WTC11 (cell line): Measurements from ENCODE around the gene PRICKLE1. TPM values are rescaled to one million over a fixed set of nuclear protein-coding genes. Genes with fewer than 3 reads are reported as not detected.

Experiments
- ATAC-seq: fragments of 200-7000 bp; cut with Tn5 transposase; 2 replicates; pipeline ENCODE4 v1.10.0; 2021; ENCODE audit warnings: mild to moderate bottlenecking, moderate library complexity
- CTCF ChIA-PET: fragments of 300-600 bp; sonication (Branson Sonifier 250); formaldehyde crosslinking; loops from one replicate; lab custom pipeline; 2021; ENCODE audit warnings: antibody characterized with exemption; lab: Charles Lee
- POLR2A ChIA-PET: fragments of 350-600 bp; sonication (Branson Sonifier 250); formaldehyde crosslinking; loops from one replicate; lab custom pipeline; 2021; ENCODE audit warnings: antibody characterized with exemption; lab: Charles Lee
- DNase-seq: peaks from one replicate; pipeline ENCODE4 v3.0.0; 2021; ENCODE audit warnings: low spot score
- H3K27ac Mint-ChIP-seq: 2 replicates; pipeline ENCODE4 v1.8.0; 2021; ENCODE audit warnings: mixed read lengths
- H3K27me3 Mint-ChIP-seq: 2 replicates; pipeline ENCODE4 v1.8.0; 2021; ENCODE audit warnings: low read depth, mild to moderate bottlenecking, moderate library complexity, mixed read lengths
- H3K36me3 Mint-ChIP-seq: 2 replicates; pipeline ENCODE4 v1.8.0; 2021; ENCODE audit warnings: mixed read lengths
- H3K4me1 Mint-ChIP-seq: 2 replicates; pipeline ENCODE4 v1.8.0; 2022; ENCODE audit warnings: mixed read lengths
- H3K4me3 Mint-ChIP-seq: 2 replicates; pipeline ENCODE4 v1.8.0; 2021; ENCODE audit warnings: mild to moderate bottlenecking, moderate library complexity, mixed read lengths
- H3K9me3 Mint-ChIP-seq: 2 replicates; pipeline ENCODE4 v1.8.0; 2021; ENCODE audit warnings: mixed read lengths
- CREM ChIP-seq: sonication (generic); formaldehyde crosslinking; IDR thresholded peaks from 2 replicates; pipeline ENCODE4 v1.8.1; 2022; ENCODE audit warnings: mild to moderate bottlenecking, missing genetic modification reagents, moderate library complexity
- E2F4 ChIP-seq: sonication (generic); formaldehyde crosslinking; IDR thresholded peaks from 2 replicates; pipeline ENCODE4 v1.8.1; 2022; ENCODE audit warnings: low read depth, mild to moderate bottlenecking, moderate library complexity, missing genetic modification reagents, borderline replicate concordance
- E2F5 ChIP-seq: sonication (generic); formaldehyde crosslinking; IDR thresholded peaks from 2 replicates; pipeline ENCODE4 v1.8.1; 2022; ENCODE audit warnings: mild to moderate bottlenecking, moderate library complexity, missing genetic modification reagents
- ELF4 ChIP-seq: sonication (generic); formaldehyde crosslinking; IDR thresholded peaks from 2 replicates; pipeline ENCODE4 v1.8.1; 2022; ENCODE audit warnings: low read depth, mild to moderate bottlenecking, moderate library complexity, missing genetic modification reagents
- FOXJ3 ChIP-seq: sonication (generic); formaldehyde crosslinking; IDR thresholded peaks from 2 replicates; pipeline ENCODE4 v1.9.0; 2021; ENCODE audit warnings: missing genetic modification reagents, mild to moderate bottlenecking, borderline replicate concordance
- GABPB1 ChIP-seq: sonication (generic); formaldehyde crosslinking; IDR thresholded peaks from 2 replicates; pipeline ENCODE4 v1.8.1; 2023; ENCODE audit warnings: mild to moderate bottlenecking, missing genetic modification reagents
- JUN ChIP-seq: sonication (generic); formaldehyde crosslinking; IDR thresholded peaks from 2 replicates; pipeline ENCODE4 v1.8.0; 2023; ENCODE audit warnings: mild to moderate bottlenecking, missing genetic modification reagents
- NFYB ChIP-seq: sonication (generic); formaldehyde crosslinking; conservative IDR thresholded peaks from 2 replicates; pipeline ENCODE4 v1.8.0; 2022; ENCODE audit warnings: low read depth, missing genetic modification reagents
- NR3C1 ChIP-seq: sonication (generic); formaldehyde crosslinking; conservative IDR thresholded peaks from 2 replicates; pipeline ENCODE4 v1.8.1; 2023; ENCODE audit warnings: low read depth, mild to moderate bottlenecking, missing genetic modification reagents
- RORB ChIP-seq: fragments of 250-450 bp; sonication (Bioruptor Pico); IDR thresholded peaks from 2 replicates; pipeline ENCODE4 v1.9.0; 2021; ENCODE audit warnings: mild to moderate bottlenecking
- TEAD4 ChIP-seq: sonication (generic); formaldehyde crosslinking; IDR thresholded peaks from 2 replicates; pipeline ENCODE4 v1.8.0; 2022; ENCODE audit warnings: mild to moderate bottlenecking, missing genetic modification reagents
- ZBTB43 ChIP-seq: sonication (generic); formaldehyde crosslinking; IDR thresholded peaks from 2 replicates; pipeline ENCODE4 v1.8.1; 2023; ENCODE audit warnings: mild to moderate bottlenecking, missing genetic modification reagents
- ZNF281 ChIP-seq: sonication (generic); formaldehyde crosslinking; IDR thresholded peaks from 2 replicates; pipeline ENCODE4 v1.8.0; 2023; ENCODE audit warnings: mild to moderate bottlenecking, missing genetic modification reagents
- ZNF416 ChIP-seq: fragments of 250-450 bp; sonication (Bioruptor Pico); IDR thresholded peaks from 2 replicates; pipeline ENCODE4 v1.9.0; 2021; ENCODE audit warnings: mild to moderate bottlenecking, inconsistent platforms
- total RNA-seq: library from RNA; stranded (reverse); gene quantifications from 3 replicates; pipeline ENCODE4 v1.2.3, GENCODE V29; 2021

Gene PRICKLE1
- total RNA-seq, 1 experiment from 2014 or later = 11.7 TPM

GRCh38 chr12:42473561-42473960 lies 116.0 kb downstream of the PRICKLE1 start:
- H3K27me3 Mint-ChIP-seq = peaks cover 2% of the 10 kb centered on the region; the same call in 1 of the 2 replicates
- TF ChIP-seq ZNF281 (CRISPR knock-in tag) = no peak
- TF ChIP-seq CREM (CRISPR knock-in tag) = no peak
- ATAC-seq (no peak), DNase-seq (no peak)
- peaks cover 18% of the 10 kb centered on the region for H3K36me3 Mint-ChIP-seq
- H3K27ac Mint-ChIP-seq = no peak overlapping the region
- peaks cover 72% of the 10 kb centered on the region for H3K4me1 Mint-ChIP-seq
- CTCF ChIA-PET = interaction anchor here (1.4 to 2.3 kb wide), 2 partner anchors 10 to 102 kb away, joined by 3 to 14 read pairs; no protein-coding TSS in a partner anchor
- H3K9me3 Mint-ChIP-seq = no peaks in the 10 kb centered on the region
- H3K4me3 Mint-ChIP-seq = no peak overlapping the region
- POLR2A ChIA-PET = no interaction called here

- H3K27ac Mint-ChIP-seq = no peak overlapping the region
- no peak for TF ChIP-seq NR3C1 (CRISPR knock-in tag)
- no peak for TF ChIP-seq ZNF416 (CRISPR knock-in tag)
- TF ChIP-seq E2F4 (CRISPR knock-in tag) = no peak
- TF ChIP-seq, all 79 proteins: peak for 0
- DNase-seq = no peak
- Mint-ChIP-seq H3K9me3 (no peaks in the 10 kb centered on the region), H3K36me3 (peaks cover 23% of the 10 kb centered on the region), H3K4me1 (peaks cover 71% of the 10 kb centered on the region), H3K27me3 (no peaks in the 10 kb centered on the region), H3K4me3 (no peak overlapping the region)
- ATAC-seq = no peak
- CTCF ChIA-PET = interaction anchor here (0.6 to 2.3 kb wide), 3 partner anchors 10 to 101 kb away, joined by 3 to 14 read pairs (median 3); no protein-coding TSS in a partner anchor
- POLR2A ChIA-PET = no interaction called here
These were observed 116.4 kb downstream of the PRICKLE1 start for GRCh38 chr12:42473130-42473529.

GRCh38 chr12:42472376-42472775 lies 117.2 kb downstream of the PRICKLE1 start:
- CTCF ChIA-PET = interaction anchor here (0.6 to 2.3 kb wide), 3 partner anchors 11 to 539 kb away, joined by 3 to 14 read pairs (median 3); no protein-coding TSS in a partner anchor
- H3K4me1 Mint-ChIP-seq = peaks cover 67% of the 10 kb centered on the region
- no peak overlapping the region for H3K27ac Mint-ChIP-seq
- no peak for DNase-seq
- POLR2A ChIA-PET = no interaction called here
- no peak for ATAC-seq
- H3K9me3 Mint-ChIP-seq = no peaks in the 10 kb centered on the region
- no peaks in the 10 kb centered on the region for H3K27me3 Mint-ChIP-seq
- H3K4me3 Mint-ChIP-seq = no peak overlapping the region
- no peak for TF ChIP-seq JUN (CRISPR knock-in tag)
- no peak for TF ChIP-seq ELF4 (CRISPR knock-in tag)
- no peak for TF ChIP-seq FOXJ3
- peaks cover 26% of the 10 kb centered on the region for H3K36me3 Mint-ChIP-seq

GRCh38 chr12:42469355-42470175 lies 120.0 kb downstream of the PRICKLE1 start:
- Mint-ChIP-seq H3K4me3 (no peak overlapping the region), H3K9me3 (no peaks in the 10 kb centered on the region), H3K4me1 (peaks cover 57% of the 10 kb centered on the region), H3K36me3 (peaks cover 46% of the 10 kb centered on the region), H3K27ac (0 out of 2 replicates have a peak overlapping the region, but pooled peaks have one; percentile 14), H3K27me3 (no peaks in the 10 kb centered on the region)
- POLR2A ChIA-PET = no interaction called here
- TF ChIP-seq E2F5 (no peak), GABPB1 (CRISPR knock-in tag) (no peak), TEAD4 (CRISPR knock-in tag) (no peak), ZBTB43 (CRISPR knock-in tag) (no peak), NFYB (CRISPR knock-in tag) (no peak), ZNF416 (CRISPR knock-in tag) (no peak), RORB (CRISPR knock-in tag) (no peak)
- ATAC-seq (no peak), DNase-seq (no peak)
- CTCF ChIA-PET = interaction anchor here (1.9 kb wide), 1 partner anchor 100 kb away, joined by 7 read pairs; no protein-coding TSS in a partner anchor
